ENCODE results near the gene SLC38A4. TPM values are rescaled to one million over a fixed set of nuclear protein-coding genes. Genes with fewer than 3 reads are reported as not detected.
"Not testable (repeated sequence)": the region's sequence is repeated elsewhere in the genome, so short reads cannot be mapped to it uniquely, and the experiment has no call there.

Gene SLC38A4
- total RNA-seq, 1 donor from 2014 or later: 0.94 TPM

DNA sequence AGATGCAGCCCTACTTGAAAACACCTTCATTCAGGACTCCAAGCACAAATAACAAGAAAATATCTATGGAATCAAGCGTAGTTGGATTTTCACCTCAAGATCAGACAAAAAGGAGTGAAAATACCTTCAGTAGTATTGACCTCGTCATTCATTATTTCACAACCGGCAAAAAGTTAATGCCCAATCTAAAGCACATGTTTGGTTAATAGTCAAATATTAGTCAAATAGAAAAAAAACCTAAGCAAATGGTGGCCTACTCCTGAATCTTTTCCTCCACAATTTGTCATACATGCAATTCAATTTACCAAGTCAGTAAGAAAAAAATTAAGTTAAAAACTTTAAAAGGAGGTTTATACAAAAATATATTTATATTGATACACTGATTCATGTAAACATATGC is 50.0 kb downstream of the SLC38A4 start:
- no peak for DNase-seq

DNA sequence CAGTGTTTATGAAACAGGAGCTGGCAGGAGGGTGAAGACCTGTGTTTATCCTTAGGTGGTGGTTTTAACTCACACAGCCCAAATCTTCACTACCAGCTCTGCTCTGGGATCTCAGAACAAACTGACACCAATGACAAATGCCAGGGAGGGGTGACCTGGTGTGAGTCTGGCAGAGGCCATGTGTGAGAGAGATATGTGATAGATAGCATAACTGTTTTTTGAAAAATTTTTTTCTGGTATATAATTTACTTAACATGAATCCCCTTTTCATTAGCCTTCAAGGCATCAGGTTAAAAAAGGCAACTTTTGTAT is 51.5 kb downstream of the SLC38A4 start:
- DNase-seq: no peak

- no peak for DNase-seq
Observed at GRCh38 chr12:46773586-46774321, 52.0 kb downstream of the SLC38A4 start.

DNA sequence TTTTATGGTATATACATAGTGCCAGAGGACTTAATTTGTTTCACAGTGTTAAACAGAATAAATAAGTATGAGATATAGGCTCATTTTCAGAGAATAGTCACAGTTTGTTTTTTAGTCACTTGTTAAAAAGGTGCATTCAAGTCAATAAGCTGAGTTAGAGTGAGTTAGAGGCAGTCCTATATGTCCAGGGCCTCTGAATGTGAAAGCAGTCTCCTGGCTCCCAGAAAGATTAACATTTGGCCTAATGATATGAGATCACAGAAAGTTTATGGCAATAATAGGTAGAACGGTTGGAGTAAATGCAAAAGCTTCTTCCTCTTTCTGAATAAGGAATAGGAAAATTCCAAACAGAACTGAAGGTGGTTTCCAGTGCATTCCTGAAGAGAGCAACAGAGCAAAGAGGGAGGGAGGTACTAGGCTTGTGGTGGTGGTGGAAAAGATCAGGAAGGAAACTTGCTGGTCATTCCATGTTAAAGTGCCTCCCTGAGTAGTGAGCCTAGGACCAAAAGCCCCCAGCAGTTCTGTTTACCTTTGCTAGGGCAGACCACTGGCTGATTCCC is 54.4 kb downstream of the SLC38A4 start:
- DNase-seq: no peak

DNA sequence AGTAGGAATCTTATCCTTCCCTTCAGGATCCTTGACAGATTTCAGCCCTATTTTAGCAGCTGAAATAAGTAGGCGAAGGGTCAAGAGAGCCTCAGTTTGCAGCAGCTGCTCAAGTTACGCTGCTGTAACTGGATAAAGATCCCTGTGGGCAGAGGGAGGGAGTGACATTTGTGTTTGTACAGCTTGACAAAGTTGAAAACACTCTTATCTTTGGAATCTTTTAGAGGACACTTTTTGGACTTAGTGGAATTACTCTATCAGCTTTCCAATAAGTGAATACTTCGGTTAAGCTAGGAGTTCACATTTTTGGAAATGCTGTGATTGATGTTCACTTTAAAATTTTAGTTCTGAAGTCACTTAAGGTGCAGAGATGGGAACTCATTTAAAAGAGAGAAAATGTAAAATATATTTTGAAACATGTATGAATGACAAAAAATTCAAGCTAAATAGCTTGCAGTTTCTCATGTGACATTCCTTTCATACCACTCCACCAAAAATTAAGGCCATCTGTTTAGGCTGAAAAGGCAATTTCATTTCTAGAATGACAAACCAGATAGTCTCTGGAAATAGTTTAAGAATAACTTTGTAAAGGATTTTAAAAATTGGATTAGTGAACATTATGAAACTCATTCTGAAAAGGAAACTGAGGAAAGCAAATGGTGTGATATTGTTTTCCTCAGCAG is 55.2 kb downstream of the SLC38A4 start:
- no peak for DNase-seq

DNA sequence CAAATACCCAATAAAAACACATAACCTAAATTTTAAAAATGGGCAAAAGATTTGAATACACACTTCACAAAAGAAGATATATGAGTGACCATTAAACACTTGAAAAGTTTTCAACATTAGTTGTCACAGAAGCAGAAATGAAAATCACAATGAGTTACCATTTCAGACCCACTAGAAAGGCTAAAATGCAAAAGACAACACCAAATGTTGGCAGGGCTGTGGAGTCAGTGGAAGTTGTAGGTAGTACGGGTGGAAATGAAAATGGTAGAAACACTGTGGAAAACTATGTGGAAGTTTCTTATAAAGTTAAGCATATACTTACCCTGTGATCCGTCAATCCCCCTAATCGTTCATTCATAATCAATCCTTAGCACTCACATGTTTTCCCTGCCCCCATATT is 61.8 kb downstream of the SLC38A4 start:
- DNase-seq: no peak

GRCh38 chr12:46763230-46763629 is 62.6 kb downstream of the SLC38A4 start:
- no peak for DNase-seq

DNA sequence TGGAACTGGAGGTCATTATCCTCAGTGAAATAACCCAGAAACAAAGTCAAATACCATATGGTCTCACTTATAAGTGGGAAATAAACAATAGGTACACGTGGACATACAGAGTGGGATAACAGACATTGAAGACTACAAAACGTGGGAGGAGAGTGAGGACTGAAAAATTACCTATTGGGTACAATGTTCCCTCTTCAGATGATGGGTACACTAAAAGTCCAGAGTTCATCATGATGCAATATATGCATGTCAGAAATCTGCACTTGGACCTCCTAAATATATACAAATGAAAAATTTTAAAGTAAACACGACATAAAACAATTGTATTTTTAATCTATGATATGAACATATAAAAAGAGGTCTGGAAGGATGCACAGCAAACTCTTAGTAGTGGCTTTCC is 71.2 kb downstream of the SLC38A4 start:
- DNase-seq: no peak

DNA sequence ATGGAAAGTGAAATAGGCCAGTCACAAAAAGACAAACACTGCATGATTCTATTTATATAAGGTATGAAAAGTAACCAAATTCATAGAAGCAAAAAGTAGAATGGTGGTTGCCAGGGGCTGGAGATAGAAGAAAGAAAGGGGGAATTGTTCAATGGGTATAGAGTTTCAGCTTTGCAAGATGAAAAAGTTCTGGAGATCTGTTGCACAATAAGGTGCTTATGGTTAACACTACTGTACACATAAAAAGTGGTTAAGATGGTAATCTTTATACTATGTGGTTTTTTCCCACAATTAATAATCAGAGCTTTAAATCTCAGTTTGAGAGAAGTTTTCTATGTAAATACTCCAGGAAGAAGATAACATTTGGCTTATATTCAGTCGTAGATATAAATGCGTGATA is 73.4 kb downstream of the SLC38A4 start:
- no peak for DNase-seq

DNA sequence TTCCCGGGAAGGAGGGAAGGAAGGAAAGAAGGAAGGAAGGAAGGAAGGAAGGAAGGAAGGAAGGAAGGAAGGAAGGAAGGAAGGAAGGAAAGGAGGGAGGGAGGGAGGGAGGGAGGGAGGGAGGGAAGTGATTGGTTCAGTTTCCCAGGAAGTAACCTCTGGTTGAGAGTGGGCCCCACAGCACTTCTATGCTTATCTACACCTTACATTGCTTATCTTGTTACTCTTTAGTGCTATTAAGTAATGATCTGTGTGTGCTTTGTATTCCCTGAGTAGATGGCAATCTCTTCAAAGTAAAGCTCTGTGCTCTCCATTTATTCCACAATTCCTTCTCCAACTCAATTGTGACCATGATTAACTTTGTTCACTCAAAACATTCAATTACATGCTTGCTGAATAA is 74.6 kb downstream of the SLC38A4 start:
- DNase-seq: no peak

- no peak for DNase-seq
Observed at GRCh38 chr12:46749322-46749721, 76.5 kb downstream of the SLC38A4 start.

DNA sequence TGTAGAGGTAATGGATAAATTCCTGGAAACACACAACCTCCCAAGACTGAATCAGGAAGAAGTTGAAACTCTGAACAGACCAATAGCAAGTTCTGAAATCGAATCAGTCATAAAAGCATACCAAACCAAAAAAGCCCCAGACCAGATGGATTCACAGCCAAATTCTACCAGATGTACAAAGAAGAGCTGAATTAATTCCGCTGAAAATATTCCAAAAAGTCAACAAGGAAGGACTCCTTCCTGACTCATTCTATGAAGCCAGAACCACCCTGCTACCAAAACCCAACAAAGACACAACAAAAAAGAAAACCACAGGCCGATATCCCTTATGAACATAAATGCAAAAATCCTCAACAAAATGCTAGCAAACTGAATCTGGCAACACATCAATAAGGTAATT is 81.5 kb downstream of the SLC38A4 start:
- DNase-seq: no peak

- DNase-seq: no peak
Observed at GRCh38 chr12:46743456-46743855, 82.3 kb downstream of the SLC38A4 start.

GRCh38 chr12:46742271-46742670 is 83.5 kb downstream of the SLC38A4 start:
- not testable (repeated sequence) for DNase-seq

- DNase-seq: no peak
Observed at GRCh38 chr12:46725332-46725731, 100.5 kb downstream of the SLC38A4 start.

- no peak for DNase-seq
Observed at GRCh38 chr12:46723629-46724419, 102.0 kb downstream of the SLC38A4 start.

GRCh38 chr12:46722394-46723185 is 103.2 kb downstream of the SLC38A4 start:
- no peak for DNase-seq

DNA sequence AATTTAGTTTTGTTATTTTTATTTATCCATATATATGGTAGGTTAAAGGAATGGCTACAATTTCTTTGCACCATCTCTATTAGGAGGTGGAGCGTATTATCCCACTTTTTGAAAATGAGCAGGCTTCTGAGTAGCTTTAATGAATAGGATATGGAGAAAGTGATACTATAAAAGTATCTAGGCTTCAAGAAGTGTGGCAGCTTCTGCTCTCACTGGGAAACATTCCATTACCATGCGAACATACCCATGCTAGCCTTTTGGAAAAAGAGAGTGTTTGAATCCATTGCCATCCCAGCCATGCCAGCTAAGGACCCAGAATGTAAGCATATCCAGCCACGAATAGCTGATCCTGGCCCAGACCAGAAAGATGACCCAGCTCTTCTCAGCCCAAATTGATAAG is 107.3 kb downstream of the SLC38A4 start:
- no peak for DNase-seq

GRCh38 chr12:46717868-46718267 is 107.9 kb downstream of the SLC38A4 start:
- DNase-seq: no peak

- DNase-seq: no peak
Observed at GRCh38 chr12:46717159-46717558, 108.6 kb downstream of the SLC38A4 start.

Data from occipital lobe (tissue), 2 donors.